HG02943 (cell line): ENCODE data around the gene NOL9.

Experiments
- ATAC-seq: cut with Tn5 transposase; IDR thresholded peaks from one replicate; pipeline ENCODE4 v1.9.1; 2021; ENCODE audit warnings: mild to moderate bottlenecking, low read depth, moderate library complexity; ENCODE audit not compliant: unreplicated experiment

Gene NOL9

GRCh38 chr1:6528492-6528891 is 25.8 kb downstream of the NOL9 start:
- no peak for ATAC-seq

GRCh38 chr1:6526316-6526715 is 28.0 kb downstream of the NOL9 start:
- ATAC-seq: no peak

GRCh38 chr1:6523566-6523965 is 30.7 kb downstream of the NOL9 start:
- no peak for ATAC-seq

- no peak for ATAC-seq
Measured at GRCh38 chr1:6521536-6521935, 32.8 kb downstream of the NOL9 start.

- ATAC-seq: no peak
Measured at GRCh38 chr1:6519935-6520671, 34.2 kb downstream of the NOL9 start.

- ATAC-seq: no peak
Measured at GRCh38 chr1:6519491-6519934, 34.8 kb downstream of the NOL9 start.

GRCh38 chr1:6517435-6517851 is 36.9 kb downstream of the NOL9 start:
- ATAC-seq: no peak

- ATAC-seq: no peak
Measured at GRCh38 chr1:6515771-6516170, 38.5 kb downstream of the NOL9 start.

- ATAC-seq: no peak
Measured at GRCh38 chr1:6513320-6513801, 41.0 kb downstream of the NOL9 start.

- ATAC-seq: no peak
Measured at GRCh38 chr1:6512908-6513280, 41.4 kb downstream of the NOL9 start.

GRCh38 chr1:6512245-6512907 is 41.9 kb downstream of the NOL9 start:
- ATAC-seq: no peak

- ATAC-seq: no peak
Measured at GRCh38 chr1:6511561-6512244, 42.6 kb downstream of the NOL9 start.

- ATAC-seq: no peak
Measured at GRCh38 chr1:6511056-6511455, 43.3 kb downstream of the NOL9 start.

GRCh38 chr1:6510493-6510892 is 43.8 kb downstream of the NOL9 start:
- ATAC-seq: no peak

GRCh38 chr1:6509919-6510291 is 44.4 kb downstream of the NOL9 start:
- no peak for ATAC-seq

- ATAC-seq: no peak
Measured at GRCh38 chr1:6509220-6509918, 44.9 kb downstream of the NOL9 start.

GRCh38 chr1:6508816-6509189 is 45.5 kb downstream of the NOL9 start:
- no peak for ATAC-seq

- ATAC-seq: no peak
Measured at GRCh38 chr1:6508154-6508815, 46.0 kb downstream of the NOL9 start.

GRCh38 chr1:6507461-6507911 is 46.8 kb downstream of the NOL9 start:
- ATAC-seq: no peak

- no peak for ATAC-seq
Measured at GRCh38 chr1:6507037-6507428, 47.3 kb downstream of the NOL9 start.
